Bronchial epithelial cell (primary cell): Measurements from ENCODE around the gene ITGB4. TPM values are rescaled to one million over a fixed set of nuclear protein-coding genes. Genes with fewer than 3 reads are reported as not detected.
A peak's percentile ranks its signal among the peaks of the same experiment; 100 is the strongest.

ENCODE experiments used
- DNase-seq: peaks from one replicate; pipeline ENCODE4 v3.0.0-alpha.2; 2010; ENCODE audit warnings: low read depth
- FAIRE-seq: peaks from 2 replicates; lab custom pipeline; 2011; peaks lifted over from hg19 to GRCh38; lab: Jason Lieb, UNC
- H3K27me3 ChIP-seq: 2 replicates; pipeline ENCODE4 v1.5.1; 2011; ENCODE audit warnings: low read length; ENCODE audit not compliant: control insufficient read depth, insufficient read depth
- H3K36me3 ChIP-seq: 2 replicates; pipeline ENCODE4 v1.5.1; 2011; ENCODE audit warnings: low read length; ENCODE audit not compliant: control insufficient read depth, insufficient read depth
- H3K4me3 ChIP-seq: 2 replicates; pipeline ENCODE4 v1.5.1; 2011; ENCODE audit warnings: mild to moderate bottlenecking, low read depth, low read length, control low read depth
- total RNA-seq: library from RNA; depleted of rRNA; stranded (reverse); fragments of >200 nt; gene quantifications from 2 replicates; pipeline ENCODE4 v1.2.1, GENCODE V29; 2014
- TF ChIP-seq, protein P1 (sequence below): IDR thresholded peaks from 2 replicates; pipeline ENCODE4 v1.5.1; 2011; ENCODE audit warnings: mild to moderate bottlenecking, moderate library complexity, low read length, control low read depth, inconsistent platforms; ENCODE audit not compliant: insufficient read depth, severe bottlenecking

ITGB4 gene
- total RNA-seq, 1 donor from 2014 or later: 565 TPM

DNA sequence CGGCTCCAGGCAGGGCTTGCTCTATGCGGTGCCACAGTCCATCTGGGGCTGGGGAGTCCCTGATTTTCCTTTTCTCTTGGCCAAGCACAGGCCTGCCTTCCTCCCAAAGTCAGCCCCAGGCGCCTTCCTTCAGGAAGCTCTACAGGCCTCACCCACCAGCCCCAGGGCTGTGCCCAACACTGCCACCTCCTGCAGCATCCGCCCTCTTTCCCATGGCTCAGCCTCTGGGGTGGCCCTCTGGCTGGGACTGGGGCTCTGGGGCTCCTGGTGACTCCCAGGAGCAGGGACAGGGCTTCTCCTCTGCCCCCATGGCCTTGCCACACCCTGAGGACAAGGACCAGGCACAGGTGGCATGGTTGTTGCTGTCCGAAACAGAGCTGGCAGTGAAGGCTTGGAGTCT lies 817 bp downstream of the ITGB4 start:
- peak overlapping the region; percentile 97 for H3K4me3 ChIP-seq
- TF ChIP-seq, protein P1, sequence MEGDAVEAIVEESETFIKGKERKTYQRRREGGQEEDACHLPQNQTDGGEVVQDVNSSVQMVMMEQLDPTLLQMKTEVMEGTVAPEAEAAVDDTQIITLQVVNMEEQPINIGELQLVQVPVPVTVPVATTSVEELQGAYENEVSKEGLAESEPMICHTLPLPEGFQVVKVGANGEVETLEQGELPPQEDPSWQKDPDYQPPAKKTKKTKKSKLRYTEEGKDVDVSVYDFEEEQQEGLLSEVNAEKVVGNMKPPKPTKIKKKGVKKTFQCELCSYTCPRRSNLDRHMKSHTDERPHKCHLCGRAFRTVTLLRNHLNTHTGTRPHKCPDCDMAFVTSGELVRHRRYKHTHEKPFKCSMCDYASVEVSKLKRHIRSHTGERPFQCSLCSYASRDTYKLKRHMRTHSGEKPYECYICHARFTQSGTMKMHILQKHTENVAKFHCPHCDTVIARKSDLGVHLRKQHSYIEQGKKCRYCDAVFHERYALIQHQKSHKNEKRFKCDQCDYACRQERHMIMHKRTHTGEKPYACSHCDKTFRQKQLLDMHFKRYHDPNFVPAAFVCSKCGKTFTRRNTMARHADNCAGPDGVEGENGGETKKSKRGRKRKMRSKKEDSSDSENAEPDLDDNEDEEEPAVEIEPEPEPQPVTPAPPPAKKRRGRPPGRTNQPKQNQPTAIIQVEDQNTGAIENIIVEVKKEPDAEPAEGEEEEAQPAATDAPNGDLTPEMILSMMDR: no peak
- peaks cover 25% of the 10 kb centered on the region for H3K36me3 ChIP-seq
- DNase-seq (no peak), FAIRE-seq (no peak)
- H3K27me3 ChIP-seq: no peaks in the 10 kb centered on the region

DNA sequence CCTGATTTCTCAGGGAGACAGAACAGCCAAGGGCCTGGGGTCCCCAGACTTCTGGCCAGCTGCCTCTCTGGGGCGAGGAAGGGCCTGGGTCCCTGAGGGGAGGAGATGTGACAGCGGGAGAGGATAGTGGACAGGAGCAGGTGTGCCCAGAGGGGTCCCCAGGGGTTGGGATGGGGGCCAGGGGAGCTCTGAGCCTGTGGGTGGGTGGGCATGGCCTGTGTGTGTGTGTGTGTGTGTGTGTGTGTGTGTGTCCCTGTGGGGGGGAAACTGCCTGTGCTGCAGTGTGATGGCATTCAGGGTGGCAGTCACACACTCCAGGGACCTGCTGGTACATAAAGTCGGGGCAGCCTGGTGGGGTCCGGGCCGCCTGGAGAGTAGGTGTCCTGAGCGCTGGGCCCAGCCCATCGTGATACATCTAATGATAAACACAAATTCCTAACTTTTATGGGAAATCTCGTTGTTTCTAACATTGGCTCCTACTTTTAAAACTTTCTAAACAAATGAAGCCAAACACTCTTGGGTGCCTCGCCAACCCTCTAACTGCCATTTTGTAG lies 1.4 kb downstream of the ITGB4 start:
- peak overlapping the region; percentile 97 for H3K4me3 ChIP-seq
- TF ChIP-seq, protein P1: no peak
- peaks cover 31% of the 10 kb centered on the region for H3K36me3 ChIP-seq
- FAIRE-seq (no peak), DNase-seq (no peak)
- no peaks in the 10 kb centered on the region for H3K27me3 ChIP-seq

DNA sequence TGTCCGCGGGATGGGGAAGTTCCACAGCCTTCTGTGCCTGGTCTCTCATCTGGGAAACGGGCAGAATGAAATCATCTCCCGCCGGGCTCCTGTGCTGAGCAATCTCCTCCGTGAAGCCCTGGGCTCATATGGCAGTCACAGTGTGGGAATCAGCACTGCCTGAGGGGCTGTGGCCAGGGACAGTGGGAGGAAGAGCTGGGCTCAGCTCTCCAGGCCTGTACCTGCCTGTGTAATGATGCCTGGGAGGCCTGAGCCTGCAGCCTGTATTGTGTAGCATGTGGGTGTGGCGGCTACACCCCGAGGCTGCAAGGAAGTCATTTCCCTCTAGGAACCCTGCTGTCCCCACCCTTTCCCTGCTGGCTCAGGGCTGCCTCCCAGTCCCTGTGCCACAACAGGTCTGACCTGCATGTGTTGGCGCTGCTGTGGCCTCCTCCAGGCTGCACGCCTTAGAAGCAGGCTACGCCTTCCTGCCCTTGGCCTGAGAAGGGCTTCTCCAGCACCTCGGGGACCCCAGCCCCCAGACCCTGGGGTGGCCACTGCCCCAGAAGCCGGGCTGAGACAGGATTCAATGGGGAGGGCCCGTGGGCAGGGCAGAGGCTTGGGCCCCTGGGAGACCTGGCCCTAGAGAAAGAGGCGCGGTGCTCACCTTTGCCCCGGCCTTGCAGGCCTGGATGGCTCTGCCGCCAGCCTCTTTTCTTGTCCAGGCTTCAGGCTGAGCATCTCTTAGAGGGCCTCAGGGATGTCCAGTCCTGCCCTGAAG lies 2.1 kb downstream of the ITGB4 start:
- DNase-seq: peak; percentile 72
- Histone ChIP-seq H3K27me3 (no peaks in the 10 kb centered on the region), H3K36me3 (peaks cover 38% of the 10 kb centered on the region), H3K4me3 (peak overlapping the region; percentile 97)
- peak; percentile 28 for FAIRE-seq
- TF ChIP-seq, protein P1: no peak

DNA sequence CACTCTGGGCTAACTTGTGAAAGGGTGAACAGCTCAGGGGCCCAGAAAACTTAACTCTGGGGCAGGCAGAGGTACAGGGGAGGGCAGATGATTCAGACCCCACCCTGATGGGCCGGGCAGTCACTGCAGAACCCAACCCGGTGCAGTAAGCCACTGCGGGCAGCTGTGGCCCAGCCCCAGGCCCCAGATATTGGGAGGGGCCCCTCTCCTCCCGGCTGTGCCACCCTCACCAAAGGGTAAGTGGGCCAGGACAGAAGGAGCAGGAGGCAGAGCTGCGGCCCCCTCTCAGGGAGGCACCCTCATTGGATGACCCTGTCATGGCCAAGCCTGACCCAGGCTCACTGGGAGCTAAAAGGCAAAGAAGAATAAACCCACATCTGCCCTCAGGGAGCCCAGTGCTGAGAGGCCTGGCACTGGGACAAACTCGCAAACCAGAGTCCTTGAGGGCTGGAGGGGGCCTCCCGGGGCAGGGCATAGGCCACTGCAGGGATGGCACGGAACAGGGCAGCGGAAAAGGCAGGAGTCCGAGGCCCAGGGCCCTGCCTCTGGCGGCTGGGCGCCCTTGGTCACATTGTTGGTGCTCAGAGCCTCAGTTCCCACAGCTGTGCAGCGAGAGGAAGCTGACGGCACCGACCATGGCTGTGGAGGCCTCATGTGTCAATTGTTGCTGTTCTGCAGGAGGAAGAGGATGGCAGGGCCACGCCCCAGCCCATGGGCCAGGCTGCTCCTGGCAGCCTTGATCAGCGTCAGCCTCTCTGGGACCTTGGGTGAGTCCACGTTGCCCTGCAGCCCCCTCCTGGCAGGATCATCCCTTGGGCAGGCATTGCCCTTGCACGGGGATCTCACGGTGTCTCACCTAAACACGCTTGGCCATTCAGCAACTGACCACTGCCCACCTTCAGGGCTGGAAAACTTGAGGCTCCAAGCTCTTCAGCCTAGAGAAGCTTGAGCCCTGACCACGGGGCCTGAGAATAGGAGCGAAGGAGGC lies 3.1 kb downstream of the ITGB4 start:
- Histone ChIP-seq H3K36me3 (peaks cover 40% of the 10 kb centered on the region), H3K27me3 (no peaks in the 10 kb centered on the region), H3K4me3 (no peak overlapping the region)
- FAIRE-seq: no peak
- TF ChIP-seq, protein P1: no peak
- no peak for DNase-seq

DNA sequence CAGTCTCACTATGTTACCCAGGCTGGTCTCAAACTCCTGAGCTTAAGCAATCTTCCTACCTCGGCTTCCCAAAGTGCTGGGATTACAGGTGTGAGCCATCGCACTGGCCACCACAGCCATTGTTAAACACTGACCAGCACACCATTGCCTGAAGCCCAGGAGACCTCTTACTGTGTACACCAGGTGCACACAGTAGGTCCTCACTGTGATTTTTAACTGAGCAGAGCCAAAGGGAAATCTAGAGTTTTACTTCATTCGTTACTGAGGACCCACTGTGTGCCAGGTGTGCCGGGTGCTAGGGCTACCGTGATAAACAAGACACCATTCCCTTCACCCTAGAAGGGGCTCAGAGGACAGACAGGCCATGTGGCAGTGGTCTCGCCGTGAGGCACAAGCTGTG lies 4.2 kb downstream of the ITGB4 start:
- DNase-seq: no peak
- TF ChIP-seq, protein P1: no peak
- Histone ChIP-seq H3K4me3 (no peak overlapping the region), H3K27me3 (no peaks in the 10 kb centered on the region), H3K36me3 (peaks cover 50% of the 10 kb centered on the region)
- FAIRE-seq: no peak
